ENCODE measurements around the gene EGLN3.

EGLN3 gene

DNA sequence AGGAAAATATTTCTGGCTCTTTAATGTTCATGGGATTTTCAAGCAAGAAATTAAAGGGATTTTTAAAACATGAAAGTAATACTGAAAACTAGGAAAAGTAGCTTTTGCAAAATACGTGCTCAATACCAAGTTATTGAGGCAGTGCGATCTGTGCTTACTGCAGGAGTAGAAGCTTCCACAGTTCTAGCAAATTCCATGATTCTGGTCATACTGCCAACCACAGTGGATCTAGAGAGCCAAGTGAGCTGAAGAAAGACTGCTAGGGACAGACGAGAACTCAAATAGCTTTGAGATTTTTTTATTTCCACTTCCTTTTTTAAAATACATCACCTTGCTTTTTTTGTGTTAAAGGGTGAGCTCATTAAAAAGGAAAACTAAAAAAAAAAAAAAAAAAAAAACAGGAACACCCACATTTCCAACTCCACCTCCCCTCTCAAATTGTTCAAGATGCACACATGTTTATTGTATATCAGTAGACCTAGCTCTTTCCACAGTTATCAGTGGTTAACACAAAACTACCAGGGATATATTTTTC is 26.2 kb downstream of the EGLN3 start:
- TF ChIP-seq, protein P1, sequence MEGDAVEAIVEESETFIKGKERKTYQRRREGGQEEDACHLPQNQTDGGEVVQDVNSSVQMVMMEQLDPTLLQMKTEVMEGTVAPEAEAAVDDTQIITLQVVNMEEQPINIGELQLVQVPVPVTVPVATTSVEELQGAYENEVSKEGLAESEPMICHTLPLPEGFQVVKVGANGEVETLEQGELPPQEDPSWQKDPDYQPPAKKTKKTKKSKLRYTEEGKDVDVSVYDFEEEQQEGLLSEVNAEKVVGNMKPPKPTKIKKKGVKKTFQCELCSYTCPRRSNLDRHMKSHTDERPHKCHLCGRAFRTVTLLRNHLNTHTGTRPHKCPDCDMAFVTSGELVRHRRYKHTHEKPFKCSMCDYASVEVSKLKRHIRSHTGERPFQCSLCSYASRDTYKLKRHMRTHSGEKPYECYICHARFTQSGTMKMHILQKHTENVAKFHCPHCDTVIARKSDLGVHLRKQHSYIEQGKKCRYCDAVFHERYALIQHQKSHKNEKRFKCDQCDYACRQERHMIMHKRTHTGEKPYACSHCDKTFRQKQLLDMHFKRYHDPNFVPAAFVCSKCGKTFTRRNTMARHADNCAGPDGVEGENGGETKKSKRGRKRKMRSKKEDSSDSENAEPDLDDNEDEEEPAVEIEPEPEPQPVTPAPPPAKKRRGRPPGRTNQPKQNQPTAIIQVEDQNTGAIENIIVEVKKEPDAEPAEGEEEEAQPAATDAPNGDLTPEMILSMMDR (conservative IDR thresholded peaks at IDR 0.05; ENCODE audit: low read length): no peak
- H3K4me3 ChIP-seq (ENCODE audit: low read length): no peak overlapping the region
- no peak for DNase-seq (ENCODE audit: low read depth)

DNA sequence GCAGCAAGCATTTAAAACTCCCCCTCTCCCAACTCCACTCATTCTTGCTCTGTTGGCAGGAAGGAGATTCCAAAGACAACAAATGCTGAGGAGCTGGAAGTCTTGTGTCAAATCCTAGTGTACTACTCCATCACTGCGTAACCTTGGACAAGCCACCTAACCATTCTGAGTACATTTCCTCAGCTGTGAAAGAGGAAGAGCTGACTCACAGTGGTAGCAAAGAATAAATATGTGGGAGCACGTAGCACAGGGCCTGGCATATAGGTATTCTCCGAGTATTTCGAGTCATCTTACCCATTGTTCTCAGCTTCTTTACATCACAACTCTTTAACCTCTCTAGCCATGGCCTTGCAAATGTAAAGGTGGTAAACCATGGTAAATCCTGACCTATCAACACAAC is 28.7 kb downstream of the EGLN3 start:
- DNase-seq (ENCODE audit: low read depth): no peak
- H3K4me3 ChIP-seq (ENCODE audit: low read length): no peak overlapping the region
- TF ChIP-seq, protein P1 (conservative IDR thresholded peaks at IDR 0.05; ENCODE audit: low read length): no peak

DNA sequence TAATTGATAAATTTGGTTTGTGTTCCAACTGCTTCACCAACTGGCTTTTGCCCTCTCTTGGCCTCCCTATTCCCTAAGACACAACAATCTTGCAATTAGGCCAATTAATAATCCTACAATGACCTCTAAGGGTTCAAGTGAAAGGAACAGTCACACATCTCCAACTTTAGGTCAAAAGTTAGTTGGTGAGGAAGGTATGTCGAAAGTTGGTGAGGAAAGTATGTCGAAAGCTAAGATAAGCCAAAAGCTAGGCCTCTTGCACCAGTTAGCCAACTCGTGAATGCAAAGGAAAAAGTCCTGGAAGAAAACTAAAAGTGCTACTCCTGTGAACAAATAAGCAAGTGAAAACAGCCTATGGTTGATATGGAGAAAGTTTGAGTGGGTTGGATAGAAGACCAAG is 32.6 kb downstream of the EGLN3 start:
- TF ChIP-seq, protein P1 (conservative IDR thresholded peaks at IDR 0.05; ENCODE audit: low read length): no peak
- H3K4me3 ChIP-seq (ENCODE audit: low read length): no peak overlapping the region

DNA sequence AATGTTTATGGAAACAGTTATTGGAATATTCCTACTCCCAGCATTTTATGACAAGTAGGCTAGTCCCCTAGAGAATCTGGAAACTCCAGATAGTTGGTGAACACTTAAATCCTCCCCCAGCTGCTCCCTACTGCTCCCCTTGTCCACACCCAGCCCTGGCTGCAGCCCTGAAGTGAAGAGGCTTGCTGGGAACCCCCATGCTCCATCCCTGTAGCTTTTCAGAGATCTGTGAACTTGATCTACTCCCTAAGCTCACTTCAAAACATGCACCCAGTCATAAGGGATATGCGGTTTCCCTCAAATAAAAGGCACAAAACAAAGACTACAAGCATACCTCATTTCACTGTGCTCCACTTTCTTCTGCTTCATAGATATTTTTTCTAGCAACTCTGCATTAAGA is 33.2 kb downstream of the EGLN3 start:
- no peak for DNase-seq (ENCODE audit: low read depth)
- H3K4me3 ChIP-seq (ENCODE audit: low read length): no peak overlapping the region
- TF ChIP-seq, protein P1 (conservative IDR thresholded peaks at IDR 0.05; ENCODE audit: low read length): no peak

More for the DNA sequence above, 32.6 kb downstream of the EGLN3 start:
- no peak for DNase-seq (ENCODE audit: low read depth)

DNA sequence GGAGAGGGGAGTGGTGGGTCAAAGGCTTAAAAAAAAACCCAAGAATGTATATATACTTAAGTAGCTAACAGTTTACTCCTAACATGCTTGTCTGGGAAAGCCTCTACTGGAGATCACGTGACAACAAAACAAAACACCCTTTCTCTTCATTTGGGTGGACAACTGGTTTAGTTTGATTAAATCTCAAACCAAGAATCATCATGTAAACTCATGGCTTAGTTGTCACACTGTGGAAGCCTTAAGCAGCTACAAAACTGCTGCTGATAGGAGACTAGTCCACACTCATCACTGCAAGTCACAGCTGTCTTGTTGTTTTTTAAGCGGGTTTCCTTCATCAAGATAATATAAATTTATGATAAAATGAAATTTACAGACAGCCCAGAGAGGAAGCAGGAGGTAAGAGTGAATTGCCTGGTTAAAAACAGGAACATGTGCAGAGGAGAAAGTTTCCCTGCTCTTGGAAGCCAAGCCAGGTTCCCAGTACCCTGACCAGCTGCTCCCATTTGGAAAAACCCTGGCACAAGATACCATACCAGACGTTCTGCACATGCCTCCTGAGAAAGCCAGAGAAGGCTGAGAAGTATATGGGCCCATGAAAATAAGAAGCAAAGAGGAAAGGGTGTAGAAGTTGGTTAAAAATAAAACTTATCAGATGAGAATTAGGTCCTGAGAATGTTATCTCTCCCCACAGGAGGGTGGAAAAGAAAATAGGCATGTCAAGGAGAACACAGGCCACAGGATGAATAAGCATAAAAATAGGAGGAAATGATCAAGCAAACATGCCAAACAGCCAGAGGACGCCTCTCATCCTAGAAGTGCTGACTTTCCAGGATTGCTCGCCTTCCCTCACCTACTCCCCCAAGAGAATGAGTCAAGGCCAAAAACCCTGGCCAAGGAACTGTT is 34.0 kb downstream of the EGLN3 start:
- DNase-seq (ENCODE audit: low read depth): no peak
- no peak overlapping the region for H3K4me3 ChIP-seq (ENCODE audit: low read length)
- TF ChIP-seq, protein P1 (conservative IDR thresholded peaks at IDR 0.05; ENCODE audit: low read length): no peak

DNA sequence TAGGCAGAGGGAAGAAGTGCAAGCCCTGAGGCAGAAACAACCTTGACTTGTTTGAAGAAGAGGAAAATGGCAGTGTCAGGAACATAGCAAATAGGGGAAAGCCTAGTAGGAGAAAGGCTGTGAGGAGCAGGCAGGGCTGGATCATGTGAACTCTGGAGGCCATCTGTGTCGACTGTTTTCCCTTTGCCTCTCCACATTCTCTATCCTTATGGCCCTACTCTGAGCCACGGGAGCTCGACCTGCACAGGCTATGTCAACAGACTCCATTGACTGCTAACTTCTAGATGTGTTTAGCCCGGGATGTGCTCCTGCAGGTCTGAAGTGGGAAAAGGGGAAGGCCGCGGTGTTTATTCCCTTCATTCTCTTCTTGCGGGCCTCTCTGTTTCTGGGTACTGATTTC is 35.2 kb downstream of the EGLN3 start:
- DNase-seq (ENCODE audit: low read depth): no peak
- TF ChIP-seq, protein P1 (conservative IDR thresholded peaks at IDR 0.05; ENCODE audit: low read length): no peak
- H3K4me3 ChIP-seq (ENCODE audit: low read length): no peak overlapping the region
